GM18502 (cell line): ENCODE data around the gene MRPL27.
"Not testable (repeated sequence)": the region's sequence is repeated elsewhere in the genome, so short reads cannot be mapped to it uniquely, and the experiment has no call there.

Experiments used
- ATAC-seq: cut with Tn5 transposase; IDR thresholded peaks from one replicate; pipeline ENCODE4 v1.9.1; 2021; ENCODE audit warnings: mild to moderate bottlenecking; ENCODE audit not compliant: unreplicated experiment, poor library complexity

MRPL27 gene

GRCh38 chr17:50372758-50373556 lies at the start of gene MRPL27, which contains the start of gene EME1:
Gene MRPL27, minus strand, starts transcription at chr17:50373184. Its CDS starts 14 bp downstream, at chr17:50373170.
Gene EME1, plus strand, starts transcription at chr17:50373229. Its CDS starts 1,980 bp downstream, at chr17:50375209.
- ATAC-seq, result peak; percentile 91

DNA sequence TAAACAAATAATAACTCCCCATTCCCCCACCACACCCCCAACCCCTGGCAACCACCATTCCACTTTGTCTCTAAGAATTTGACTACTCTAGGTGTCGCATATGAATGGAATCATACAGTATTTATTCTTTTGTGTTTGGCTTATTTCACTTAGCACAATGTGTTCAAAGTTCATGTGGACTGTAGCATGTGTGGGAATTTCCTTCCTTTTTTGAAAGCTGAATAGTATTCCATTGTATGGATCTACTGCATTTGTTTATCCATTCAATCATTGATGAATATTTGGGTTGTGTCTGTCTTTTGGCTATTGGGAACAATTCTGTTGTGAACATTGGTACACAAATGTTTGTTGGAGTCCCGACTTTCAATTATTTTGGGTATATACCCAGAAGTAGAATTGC lies 49.8 kb upstream of the MRPL27 start:
- no peak for ATAC-seq

DNA sequence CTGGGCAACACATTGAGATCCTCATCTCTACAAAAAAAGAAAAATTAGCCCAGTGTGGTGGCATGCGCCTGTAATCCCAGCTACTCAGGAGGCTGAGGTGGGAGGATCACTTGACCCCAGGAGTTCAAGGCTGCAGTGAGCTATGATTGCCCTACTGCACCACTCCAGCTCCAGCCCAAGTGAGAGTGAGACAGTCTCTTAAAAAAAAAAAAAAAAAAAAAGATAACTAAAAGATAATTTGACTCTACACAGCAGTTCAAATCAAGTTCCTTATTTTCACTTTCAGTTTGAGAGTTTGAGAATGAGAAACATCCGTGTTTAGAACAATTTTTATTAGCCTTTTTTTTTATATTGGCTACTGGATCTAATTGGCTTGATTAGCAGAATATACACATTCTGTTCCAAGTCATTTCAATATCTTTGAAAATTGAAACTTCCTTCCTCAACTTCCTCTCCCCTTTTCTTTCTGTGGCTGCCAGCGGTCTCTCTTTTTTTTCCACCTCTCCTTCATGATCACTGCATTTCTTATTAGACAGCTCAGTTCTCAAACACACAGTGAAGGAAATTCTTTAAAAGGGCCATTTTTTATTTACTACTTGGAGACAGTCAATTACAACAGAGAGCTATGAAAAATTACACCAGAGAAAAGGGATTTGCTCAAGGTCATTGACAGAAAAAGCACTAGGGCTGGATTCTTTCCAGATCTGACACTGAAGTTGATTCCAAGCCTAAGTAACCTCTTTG lies 48.5 kb upstream of the MRPL27 start:
- no peak for ATAC-seq

DNA sequence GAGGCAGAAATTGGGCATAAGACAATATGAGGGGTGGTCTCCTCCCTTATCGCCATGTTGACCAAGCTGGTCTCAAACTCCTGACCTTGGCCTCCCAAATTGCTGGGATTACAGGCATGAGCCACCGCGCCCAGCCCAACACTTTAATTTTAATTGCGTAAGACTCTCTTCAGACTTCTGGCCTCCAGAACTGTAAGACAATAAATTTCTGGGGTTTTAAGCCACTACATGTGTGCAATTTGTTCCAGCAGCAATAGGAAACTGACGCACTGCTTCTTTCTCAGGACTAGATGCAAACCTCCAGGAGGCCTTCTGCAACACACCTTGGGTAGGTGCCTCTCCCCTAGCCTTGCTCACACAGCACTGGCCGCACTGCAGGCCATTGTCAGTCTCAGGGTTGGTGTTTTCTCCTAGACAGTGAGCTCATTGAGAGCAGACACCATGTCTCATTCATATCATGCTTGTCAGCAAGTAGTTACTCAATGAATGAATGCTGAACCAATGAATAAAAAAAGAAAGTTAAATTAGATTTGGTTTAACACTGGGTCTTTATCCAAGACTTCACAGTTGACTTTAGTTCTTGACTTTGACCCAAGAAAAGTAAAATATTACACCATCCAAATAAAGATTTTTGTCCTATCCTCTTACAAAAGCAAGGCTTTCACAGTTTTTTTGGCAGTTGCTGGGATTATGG lies 47.6 kb upstream of the MRPL27 start:
- ATAC-seq, result no peak

DNA sequence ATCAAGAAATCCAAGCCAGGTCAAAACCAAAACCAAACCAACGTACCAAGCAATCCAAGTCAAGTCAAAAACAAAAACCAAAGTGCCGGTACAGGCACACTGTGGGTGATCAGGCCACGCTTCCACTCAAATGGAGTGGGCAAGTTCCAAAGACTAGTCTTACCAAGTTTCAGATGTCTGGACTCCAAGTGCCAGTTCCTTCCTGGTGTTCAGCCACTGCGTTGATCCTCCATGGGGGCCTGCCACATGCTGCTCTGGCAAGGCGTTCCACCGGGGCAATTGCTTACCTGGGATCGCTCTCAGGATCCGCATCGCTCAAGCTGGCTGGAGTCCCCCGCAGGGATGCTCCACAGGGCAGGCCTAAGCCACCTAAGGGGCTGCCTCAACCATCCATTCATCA lies 46.6 kb upstream of the MRPL27 start:
- ATAC-seq, result not testable (repeated sequence)

DNA sequence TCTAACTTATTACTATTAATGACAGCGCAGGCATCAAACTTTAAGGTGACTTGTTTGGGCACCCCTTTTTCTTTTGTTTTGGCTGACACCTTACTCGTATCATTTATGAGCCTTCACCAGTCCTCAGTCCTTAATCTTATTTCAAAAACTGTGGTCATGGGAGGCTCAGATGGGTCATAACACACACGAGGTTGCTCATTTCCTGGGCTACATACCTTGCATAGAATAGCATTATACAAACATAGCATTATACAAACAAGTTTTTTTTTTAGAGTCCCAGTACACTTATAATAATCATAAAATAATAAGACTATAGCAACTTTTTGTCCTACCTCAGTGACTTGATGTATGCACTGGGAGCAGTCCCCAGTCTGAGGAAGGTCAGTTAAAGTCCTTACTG lies 41.8 kb upstream of the MRPL27 start:
- no peak for ATAC-seq

- ATAC-seq, result no peak
Observed at GRCh38 chr17:50412188-50412732, 39.3 kb upstream of the MRPL27 start.

DNA sequence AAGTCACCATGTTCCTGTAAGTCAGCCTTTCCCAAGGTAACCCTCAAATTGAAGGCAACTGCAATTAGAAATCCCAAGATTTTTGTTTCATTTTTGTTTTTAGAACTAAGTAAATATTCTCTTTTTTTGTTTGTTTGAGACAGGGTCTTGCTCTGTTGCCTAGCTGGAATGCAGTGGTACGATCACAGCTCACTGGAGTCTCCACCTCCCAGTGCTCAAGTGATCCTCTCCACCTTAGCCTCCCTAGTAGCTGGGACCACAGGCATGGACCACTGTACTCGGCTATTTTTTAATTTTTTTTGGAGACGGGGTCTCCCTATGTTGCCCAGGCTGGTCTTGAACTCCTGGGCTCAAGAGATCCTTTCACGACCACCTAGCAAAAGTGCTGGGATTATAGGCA lies 34.9 kb upstream of the MRPL27 start:
- ATAC-seq, result no peak

DNA sequence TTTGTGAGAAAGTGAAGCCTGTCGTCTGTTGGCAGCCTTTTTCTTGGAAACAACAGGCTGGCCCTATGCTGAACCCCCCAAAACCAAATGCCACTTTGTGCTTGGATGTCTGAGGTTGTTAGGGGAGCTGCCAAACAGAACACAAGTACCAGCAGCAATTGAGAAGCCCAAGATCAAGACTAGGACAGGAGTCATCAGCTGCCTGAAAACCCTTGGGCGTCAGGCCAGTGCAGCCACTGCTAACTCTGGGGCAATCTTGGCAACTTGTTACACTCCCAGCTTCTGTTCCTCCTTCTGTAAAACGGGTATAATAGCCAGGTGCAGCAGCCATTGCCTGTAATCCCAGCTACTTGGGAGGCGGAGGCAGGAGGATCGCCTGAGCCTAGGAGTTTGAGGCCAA lies 33.6 kb upstream of the MRPL27 start:
- no peak for ATAC-seq

- ATAC-seq, result not testable (repeated sequence)
Observed at GRCh38 chr17:50405351-50405750, 32.4 kb upstream of the MRPL27 start.

DNA sequence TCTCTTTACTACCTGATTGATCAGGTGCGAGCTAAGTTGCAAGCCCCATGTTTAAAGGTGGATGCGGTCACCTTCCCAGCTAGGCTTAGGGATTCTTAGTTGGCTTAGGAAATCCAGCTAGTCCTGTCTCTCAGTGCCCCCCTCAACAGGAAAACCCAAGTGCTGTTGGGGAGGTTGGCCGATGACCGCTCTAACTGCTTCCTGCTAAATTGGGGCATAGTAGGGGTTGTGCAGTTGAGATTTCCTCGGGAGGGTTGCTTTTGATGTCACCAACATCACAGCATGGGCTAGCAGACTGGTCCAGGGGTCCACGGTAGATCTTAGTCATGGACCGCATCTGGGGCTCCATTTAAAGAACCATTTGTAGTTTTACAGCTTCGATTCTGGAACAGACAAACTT lies 26.6 kb upstream of the MRPL27 start:
- ATAC-seq, result not testable (repeated sequence)

- not testable (repeated sequence) for ATAC-seq
Observed at GRCh38 chr17:50398672-50399071, 25.7 kb upstream of the MRPL27 start.

DNA sequence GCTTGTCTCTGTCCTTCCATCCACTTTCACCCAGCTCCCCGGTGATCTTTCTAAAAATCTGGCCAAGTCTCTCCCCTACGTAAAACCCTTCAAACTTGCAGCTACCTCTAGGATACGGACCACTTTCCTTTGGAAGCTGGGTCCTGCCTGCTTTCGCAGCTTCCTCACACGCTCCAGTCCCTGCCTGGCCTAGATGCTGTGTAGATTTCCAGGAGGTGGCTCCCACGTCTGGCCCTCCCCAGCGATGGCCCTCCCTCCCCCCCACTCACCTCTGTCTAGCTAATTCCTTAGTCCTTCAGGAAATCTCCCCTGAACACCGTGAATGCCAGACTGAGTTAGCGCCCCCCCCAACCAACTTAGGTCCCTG lies 24.9 kb upstream of the MRPL27 start:
- ATAC-seq, result no peak

DNA sequence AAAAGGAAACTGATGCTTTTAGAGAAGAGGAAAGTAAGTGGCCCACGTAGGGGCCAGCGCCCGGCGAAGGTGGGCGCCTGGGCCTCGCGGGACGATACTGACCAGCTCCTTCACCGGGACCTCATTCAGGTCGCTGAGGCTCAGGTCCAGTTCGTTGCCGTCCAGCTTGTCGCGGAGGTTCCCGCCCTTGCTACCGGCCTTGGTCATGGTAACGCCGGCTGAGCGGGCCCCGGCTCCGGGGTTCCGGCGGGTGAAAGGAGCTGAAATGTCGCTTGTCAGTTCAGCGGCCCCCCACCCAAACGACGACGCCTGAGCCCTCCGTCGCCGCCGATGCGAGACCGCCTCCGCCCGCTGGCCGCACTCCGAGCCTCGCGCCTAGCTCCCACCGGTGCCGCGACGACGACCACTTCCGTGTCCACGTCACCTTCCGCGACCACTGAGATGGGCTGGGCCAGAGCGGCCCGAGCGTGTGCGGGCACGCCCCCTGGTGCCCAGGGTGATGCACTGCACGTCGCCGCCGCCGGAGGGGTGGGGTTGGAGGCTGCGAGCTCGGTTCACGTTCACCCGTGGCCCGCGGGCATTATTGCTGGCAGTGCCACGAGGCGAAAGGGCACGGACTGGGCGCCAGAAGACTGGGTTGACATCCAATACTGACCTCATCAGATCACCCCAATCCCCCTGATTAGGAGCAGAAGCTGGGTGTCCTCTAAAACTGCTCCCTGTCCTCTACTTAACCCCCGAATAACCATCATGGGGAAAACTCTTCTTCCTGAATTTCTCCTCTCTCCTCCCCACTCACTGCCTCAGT lies 24.3 kb upstream of the MRPL27 start, which contains the start of gene LRRC59:
LRRC59 (minus strand) TSS at position 413 of the 808 bp plus-strand sequence; CDS start at position 207, 206 bp downstream.
- peak; percentile 96 for ATAC-seq

- ATAC-seq, result peak; percentile 19
Observed at GRCh38 chr17:50396261-50397110, 23.5 kb upstream of the MRPL27 start.

DNA sequence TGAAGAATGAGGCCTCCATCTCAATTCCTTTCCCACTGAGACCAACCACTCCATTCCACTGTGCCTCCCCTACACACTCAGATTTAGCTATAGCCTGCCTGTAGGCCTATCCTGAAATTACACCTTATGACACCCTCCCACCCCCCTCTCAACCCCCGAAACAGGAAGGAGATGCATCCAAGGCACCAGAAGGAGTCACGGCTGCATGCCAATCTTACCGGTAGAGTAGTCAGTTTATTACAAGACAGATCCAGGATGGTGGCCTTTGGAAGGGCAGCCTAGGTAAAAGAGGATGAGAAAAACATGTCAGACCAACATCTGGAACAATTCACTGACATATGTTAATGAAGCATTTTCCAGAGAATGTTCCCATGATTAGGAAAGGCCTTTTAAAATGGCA lies 21.7 kb upstream of the MRPL27 start:
- ATAC-seq, result no peak

GRCh38 chr17:50393700-50394099 lies 20.7 kb upstream of the MRPL27 start:
- ATAC-seq, result no peak

- no peak for ATAC-seq
Observed at GRCh38 chr17:50392621-50393020, 19.6 kb upstream of the MRPL27 start.

GRCh38 chr17:50389534-50389933 lies 16.6 kb upstream of the MRPL27 start:
- ATAC-seq, result no peak
